Bladder microvascular endothelial cell (primary cell): ENCODE results near the gene TTLL7. TPM values are rescaled to one million over a fixed set of nuclear protein-coding genes. Genes with fewer than 3 reads are reported as not detected.

ENCODE experiments used
- total RNA-seq: library from RNA; depleted of rRNA; stranded (reverse); fragments of >200 nt; gene quantifications from 2 replicates; pipeline ENCODE4 v1.2.3, GENCODE V29; 2014

Gene TTLL7
- total RNA-seq = 1.5 and 3.8 TPM in 2 replicates

GRCh38 chr1:83998498-83999315, at the start of gene TTLL7:
TTLL7 (minus strand) TSS chr1:83999132; CDS start chr1:83952211, 46,921 bp downstream.

Other genes with a start within 250 kb of the TTLL7 start
- 25.3 and 27.7 TPM in 2 replicates for gene PRKACB, start 145.1 kb upstream of the TTLL7 start, total RNA-seq